ENCODE data around the gene ACBD6.

The ACBD6 gene

GRCh38 chr1:180291004-180291403 lies 211.4 kb downstream of the ACBD6 start:
- no peak for DNase-seq (ENCODE audit: low read depth in 2 of 2)

- DNase-seq (ENCODE audit: low read depth in 2 of 2) = no peak
These were observed 211.9 kb downstream of the ACBD6 start for GRCh38 chr1:180290265-180291001.

- no peak for DNase-seq (ENCODE audit: low read depth in 2 of 2)
These were observed 213.4 kb downstream of the ACBD6 start for GRCh38 chr1:180288940-180289339.

GRCh38 chr1:180287988-180288705 lies 214.2 kb downstream of the ACBD6 start:
- DNase-seq (ENCODE audit: low read depth in 2 of 2) = no peak

- DNase-seq (ENCODE audit: low read depth in 2 of 2) = no peak
These were observed 216.0 kb downstream of the ACBD6 start for GRCh38 chr1:180286417-180286816.

GRCh38 chr1:180283098-180283497 lies 219.3 kb downstream of the ACBD6 start:
- no peak for DNase-seq (ENCODE audit: low read depth in 2 of 2)

GRCh38 chr1:180282401-180283044 lies 219.9 kb downstream of the ACBD6 start:
- DNase-seq (ENCODE audit: low read depth in 2 of 2) = no peak

- DNase-seq (ENCODE audit: low read depth in 2 of 2) = no peak
These were observed 220.9 kb downstream of the ACBD6 start for GRCh38 chr1:180281490-180281889.

- DNase-seq (ENCODE audit: low read depth in 2 of 2) = no peak
These were observed 221.8 kb downstream of the ACBD6 start for GRCh38 chr1:180280617-180281016.

- DNase-seq (ENCODE audit: low read depth in 2 of 2) = no peak
These were observed 222.7 kb downstream of the ACBD6 start for GRCh38 chr1:180279651-180280050.

- DNase-seq (ENCODE audit: low read depth in 2 of 2) = no peak
These were observed 223.6 kb downstream of the ACBD6 start for GRCh38 chr1:180278596-180279395.

- no peak for DNase-seq (ENCODE audit: low read depth in 2 of 2)
These were observed 224.2 kb downstream of the ACBD6 start for GRCh38 chr1:180278194-180278515.

- no peak for DNase-seq (ENCODE audit: low read depth in 2 of 2)
These were observed 224.7 kb downstream of the ACBD6 start for GRCh38 chr1:180277476-180278193.

GRCh38 chr1:180275726-180276125 lies 226.7 kb downstream of the ACBD6 start:
- DNase-seq (ENCODE audit: low read depth in 2 of 2) = no peak

GRCh38 chr1:180274221-180274620 lies 228.2 kb downstream of the ACBD6 start:
- DNase-seq (ENCODE audit: low read depth in 2 of 2) = no peak

- DNase-seq (ENCODE audit: low read depth in 2 of 2) = no peak
These were observed 229.3 kb downstream of the ACBD6 start for GRCh38 chr1:180273066-180273465.

GRCh38 chr1:180272395-180272794 lies 230.0 kb downstream of the ACBD6 start:
- DNase-seq (ENCODE audit: low read depth in 2 of 2) = no peak

GRCh38 chr1:180271272-180272255 lies 230.8 kb downstream of the ACBD6 start:
- DNase-seq (ENCODE audit: low read depth in 2 of 2) = no peak

- no peak for DNase-seq (ENCODE audit: low read depth in 2 of 2)
These were observed 231.7 kb downstream of the ACBD6 start for GRCh38 chr1:180270530-180271271.
